Non-pigmented ciliary epithelial cell (primary cell): Measurements from ENCODE around the gene TAS1R3.

Source experiments
- DNase-seq: peaks from one replicate; pipeline ENCODE4 v3.0.0-alpha.2; 2010; ENCODE audit warnings: low read depth

The TAS1R3 gene

DNA sequence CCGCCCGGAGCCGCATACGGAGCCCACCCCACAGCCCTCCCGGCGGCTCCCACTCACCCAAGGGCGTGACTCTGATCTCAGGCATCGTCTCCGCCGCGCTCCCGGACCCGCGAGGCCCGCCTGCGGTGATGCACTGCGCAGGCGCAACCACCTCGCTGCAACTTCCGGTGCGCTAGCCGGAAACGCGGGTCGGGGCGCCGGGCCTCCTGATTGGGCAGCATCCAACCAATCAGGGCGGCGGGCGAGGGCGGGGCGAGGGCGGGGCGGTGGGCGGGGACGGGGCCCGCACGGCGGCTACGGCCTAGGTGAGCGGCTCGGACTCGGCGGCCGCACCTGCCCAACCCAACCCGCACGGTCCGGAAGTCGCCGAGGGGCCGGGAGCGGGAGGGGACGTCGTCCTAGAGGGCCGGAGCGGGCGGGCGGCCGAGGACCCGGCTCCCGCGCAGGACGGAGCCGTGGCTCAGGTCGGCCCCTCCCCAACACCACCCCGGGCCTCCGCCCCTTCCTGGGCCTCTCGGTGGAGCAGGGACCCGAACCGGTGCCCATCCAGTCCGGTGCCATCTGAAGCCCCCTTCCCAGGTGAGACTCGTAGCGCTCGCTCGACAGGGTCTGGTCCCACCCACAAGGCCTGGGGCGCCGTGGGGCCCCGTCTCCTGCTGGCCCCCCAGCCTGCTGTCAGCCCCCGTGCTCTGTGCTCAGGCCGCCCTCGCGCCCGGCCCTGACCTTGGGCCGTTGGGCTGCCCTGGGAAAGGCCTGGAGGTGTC lies 6.4 kb upstream of the TAS1R3 start, which contains the start of the genes CPTP and INTS11:
TSS of gene CPTP (plus strand) at position 279 of the 764 bp plus-strand sequence. CDS start 2,109 bp downstream, outside the sequence.
TSS of gene INTS11 (minus strand) at position 137 of the 764 bp plus-strand sequence. CDS start at position 85, 52 bp downstream.
- peak; percentile 41 for DNase-seq

DNA sequence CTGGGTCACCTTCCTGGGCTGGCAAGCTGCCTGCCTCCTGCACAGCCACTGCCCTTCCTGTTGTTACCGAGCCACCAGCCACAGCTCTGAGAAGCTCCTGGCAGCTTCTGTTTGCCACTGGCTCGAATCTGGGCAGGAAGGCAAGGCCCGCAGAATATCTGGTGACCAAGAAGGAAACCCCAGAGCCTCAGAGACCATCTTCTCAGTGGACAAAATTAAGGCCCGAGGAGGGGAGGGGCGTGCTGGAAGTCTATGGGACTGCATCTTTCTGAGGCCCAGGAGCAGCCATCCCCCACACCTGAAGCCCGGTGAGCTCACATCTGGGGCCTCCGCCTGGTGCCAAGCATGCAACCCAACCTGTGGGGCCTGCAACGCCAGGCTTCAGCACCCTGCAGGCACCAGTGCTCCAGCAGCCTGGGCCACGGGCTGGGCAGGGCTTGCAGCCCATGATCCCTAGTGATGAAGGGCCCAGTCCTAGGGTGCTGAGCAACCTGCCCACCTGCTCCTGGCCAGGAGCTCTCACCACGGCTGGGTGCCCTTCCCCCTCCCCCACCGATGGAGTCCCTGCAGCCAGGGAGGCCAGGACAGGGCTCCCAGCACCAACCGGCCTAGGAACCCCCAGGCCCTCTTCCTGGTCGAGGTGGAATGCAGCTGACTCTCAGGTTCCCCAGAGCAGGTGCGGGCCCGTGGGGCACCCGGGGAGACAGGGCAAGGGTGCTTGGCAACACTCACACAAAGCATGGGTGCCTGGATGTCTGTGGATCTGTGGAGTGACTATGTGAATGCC lies 5.6 kb upstream of the TAS1R3 start:
- DNase-seq: no peak

DNA sequence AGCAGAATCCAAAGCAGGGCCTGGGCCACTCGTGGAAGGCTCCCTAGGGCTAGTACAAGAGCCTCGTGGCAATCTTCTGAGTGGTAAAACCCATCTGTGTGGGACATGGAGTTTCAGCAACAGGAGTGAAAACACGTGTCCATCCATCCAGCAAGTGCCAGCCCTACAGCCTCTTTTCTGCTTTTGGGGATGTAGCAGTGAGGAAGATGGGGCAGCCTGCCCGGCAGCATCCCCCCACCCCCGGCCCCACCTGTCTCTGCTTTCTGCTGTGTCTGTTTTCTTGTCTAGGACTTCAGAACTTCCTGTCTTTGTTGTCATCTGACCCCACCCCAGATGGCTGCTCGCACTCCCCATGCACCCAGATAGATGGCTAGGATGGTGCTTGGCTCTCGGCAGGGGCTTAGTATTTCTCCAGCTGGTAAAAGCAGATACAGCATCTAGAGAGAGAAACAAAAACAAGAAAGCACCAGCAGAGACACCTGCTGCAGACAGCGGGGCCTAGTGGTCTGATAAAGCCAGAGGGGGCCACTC lies 4.9 kb upstream of the TAS1R3 start:
- DNase-seq: no peak

DNA sequence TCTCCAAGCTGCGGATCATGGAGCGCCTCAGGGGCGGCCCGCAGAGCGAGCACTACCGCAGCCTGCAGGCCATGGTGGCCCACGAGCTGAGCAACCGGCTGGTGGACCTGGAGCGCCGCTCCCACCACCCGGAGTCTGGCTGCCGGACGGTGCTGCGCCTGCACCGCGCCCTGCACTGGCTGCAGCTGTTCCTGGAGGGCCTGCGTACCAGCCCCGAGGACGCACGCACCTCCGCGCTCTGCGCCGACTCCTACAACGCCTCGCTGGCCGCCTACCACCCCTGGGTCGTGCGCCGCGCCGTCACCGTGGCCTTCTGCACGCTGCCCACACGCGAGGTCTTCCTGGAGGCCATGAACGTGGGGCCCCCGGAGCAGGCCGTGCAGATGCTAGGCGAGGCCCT lies 3.8 kb upstream of the TAS1R3 start:
- DNase-seq: no peak

DNA sequence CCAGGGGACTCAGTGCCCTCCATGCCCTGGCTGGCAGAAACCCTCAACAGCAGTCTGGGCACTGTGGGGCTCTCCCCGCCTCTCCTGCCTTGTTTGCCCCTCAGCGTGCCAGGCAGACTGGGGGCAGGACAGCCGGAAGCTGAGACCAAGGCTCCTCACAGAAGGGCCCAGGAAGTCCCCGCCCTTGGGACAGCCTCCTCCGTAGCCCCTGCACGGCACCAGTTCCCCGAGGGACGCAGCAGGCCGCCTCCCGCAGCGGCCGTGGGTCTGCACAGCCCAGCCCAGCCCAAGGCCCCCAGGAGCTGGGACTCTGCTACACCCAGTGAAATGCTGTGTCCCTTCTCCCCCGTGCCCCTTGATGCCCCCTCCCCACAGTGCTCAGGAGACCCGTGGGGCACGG lies 2.8 kb upstream of the TAS1R3 start:
- no peak for DNase-seq

DNA sequence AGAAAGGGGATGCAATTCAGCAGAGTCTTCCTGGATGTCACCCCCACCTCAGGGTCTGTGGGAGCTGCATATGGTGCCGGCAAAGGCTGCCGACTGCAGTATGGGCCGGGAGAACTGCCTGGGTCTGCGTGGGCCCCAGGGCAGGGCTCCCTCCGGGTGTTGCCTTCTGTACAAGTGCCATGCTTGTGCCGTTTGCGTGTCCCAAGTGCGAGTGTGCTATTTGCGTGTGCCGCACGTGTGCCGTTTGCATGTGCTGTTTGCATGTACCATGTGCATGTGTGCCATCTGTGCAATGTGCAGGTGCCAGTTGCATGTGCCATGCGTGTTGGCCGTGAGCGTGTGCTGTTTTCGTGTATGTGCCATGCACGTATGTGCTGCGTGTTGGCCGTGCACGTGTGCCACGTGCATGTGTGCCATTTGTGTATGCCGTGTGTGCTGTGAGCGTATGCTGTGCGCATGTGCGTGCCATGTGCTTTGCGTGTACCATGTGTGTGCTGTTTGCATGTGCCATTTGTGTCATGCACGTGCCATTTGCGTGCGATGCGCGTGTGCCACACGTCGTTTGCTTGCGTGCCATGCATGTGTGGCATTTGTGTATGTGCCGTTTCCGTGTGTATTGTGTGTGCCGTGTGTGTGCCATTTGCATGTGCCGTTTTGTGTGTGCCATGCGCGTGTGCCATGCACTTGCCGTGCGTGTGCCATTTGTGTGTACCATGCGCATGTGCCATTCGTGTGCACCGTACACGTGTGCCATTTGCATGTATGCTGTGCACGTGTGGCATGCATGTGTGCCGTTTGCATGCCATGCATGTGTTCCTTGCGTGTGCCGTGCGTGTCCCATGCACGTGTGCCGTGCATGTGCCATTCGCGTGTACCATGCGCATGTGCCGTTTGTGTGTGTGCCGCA lies 1.5 kb upstream of the TAS1R3 start:
- no peak for DNase-seq

DNA sequence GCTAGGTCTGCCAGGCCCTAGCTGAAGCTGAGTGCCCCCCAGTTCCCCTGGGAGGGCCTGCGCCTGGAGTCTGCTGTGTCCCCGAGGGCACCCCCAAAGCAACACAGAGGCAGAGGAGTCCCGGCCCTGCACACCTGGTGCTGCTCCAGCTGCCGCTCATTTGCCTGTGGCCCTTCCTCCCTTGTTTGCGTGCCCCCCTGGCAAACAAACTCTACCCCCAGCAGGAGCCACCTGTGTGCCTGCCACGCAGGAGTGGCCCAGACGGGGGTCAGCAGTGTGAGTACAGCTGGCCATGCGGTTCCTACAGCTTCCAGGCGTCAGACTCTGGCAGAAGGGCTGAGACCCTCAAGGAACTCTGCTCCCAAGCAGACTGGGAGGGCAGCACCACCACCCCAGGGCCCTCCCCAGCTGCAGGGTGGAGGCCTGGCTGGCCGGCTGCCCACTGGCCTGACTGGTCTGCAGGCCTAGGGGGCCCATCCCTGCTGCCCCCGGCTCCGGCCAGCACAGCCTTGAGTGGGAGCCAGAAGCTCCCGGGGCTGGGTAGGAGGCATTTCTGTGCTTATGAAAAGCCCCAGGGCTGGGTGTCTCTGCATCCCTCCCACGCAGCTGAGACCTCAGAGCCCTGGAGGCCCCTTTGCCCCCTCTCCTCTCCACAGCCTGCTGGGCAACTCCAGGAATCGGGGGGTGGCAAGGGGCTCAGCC lies 563 bp upstream of the TAS1R3 start:
- DNase-seq: no peak

DNA sequence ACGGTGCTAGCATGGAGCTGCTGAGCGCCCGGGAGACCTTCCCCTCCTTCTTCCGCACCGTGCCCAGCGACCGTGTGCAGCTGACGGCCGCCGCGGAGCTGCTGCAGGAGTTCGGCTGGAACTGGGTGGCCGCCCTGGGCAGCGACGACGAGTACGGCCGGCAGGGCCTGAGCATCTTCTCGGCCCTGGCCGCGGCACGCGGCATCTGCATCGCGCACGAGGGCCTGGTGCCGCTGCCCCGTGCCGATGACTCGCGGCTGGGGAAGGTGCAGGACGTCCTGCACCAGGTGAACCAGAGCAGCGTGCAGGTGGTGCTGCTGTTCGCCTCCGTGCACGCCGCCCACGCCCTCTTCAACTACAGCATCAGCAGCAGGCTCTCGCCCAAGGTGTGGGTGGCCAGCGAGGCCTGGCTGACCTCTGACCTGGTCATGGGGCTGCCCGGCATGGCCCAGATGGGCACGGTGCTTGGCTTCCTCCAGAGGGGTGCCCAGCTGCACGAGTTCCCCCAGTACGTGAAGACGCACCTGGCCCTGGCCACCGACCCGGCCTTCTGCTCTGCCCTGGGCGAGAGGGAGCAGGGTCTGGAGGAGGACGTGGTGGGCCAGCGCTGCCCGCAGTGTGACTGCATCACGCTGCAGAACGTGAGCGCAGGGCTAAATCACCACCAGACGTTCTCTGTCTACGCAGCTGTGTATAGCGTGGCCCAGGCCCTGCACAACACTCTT lies 1.1 kb downstream of the TAS1R3 start:
- DNase-seq: no peak

DNA sequence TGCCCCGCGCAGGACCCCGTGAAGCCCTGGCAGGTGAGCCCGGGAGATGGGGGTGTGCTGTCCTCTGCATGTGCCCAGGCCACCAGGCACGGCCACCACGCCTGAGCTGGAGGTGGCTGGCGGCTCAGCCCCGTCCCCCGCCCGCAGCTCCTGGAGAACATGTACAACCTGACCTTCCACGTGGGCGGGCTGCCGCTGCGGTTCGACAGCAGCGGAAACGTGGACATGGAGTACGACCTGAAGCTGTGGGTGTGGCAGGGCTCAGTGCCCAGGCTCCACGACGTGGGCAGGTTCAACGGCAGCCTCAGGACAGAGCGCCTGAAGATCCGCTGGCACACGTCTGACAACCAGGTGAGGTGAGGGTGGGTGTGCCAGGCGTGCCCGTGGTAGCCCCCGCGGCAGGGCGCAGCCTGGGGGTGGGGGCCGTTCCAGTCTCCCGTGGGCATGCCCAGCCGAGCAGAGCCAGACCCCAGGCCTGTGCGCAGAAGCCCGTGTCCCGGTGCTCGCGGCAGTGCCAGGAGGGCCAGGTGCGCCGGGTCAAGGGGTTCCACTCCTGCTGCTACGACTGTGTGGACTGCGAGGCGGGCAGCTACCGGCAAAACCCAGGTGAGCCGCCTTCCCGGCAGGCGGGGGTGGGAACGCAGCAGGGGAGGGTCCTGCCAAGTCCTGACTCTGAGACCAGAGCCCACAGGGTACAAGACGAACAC lies 1.8 kb downstream of the TAS1R3 start:
- no peak for DNase-seq

DNA sequence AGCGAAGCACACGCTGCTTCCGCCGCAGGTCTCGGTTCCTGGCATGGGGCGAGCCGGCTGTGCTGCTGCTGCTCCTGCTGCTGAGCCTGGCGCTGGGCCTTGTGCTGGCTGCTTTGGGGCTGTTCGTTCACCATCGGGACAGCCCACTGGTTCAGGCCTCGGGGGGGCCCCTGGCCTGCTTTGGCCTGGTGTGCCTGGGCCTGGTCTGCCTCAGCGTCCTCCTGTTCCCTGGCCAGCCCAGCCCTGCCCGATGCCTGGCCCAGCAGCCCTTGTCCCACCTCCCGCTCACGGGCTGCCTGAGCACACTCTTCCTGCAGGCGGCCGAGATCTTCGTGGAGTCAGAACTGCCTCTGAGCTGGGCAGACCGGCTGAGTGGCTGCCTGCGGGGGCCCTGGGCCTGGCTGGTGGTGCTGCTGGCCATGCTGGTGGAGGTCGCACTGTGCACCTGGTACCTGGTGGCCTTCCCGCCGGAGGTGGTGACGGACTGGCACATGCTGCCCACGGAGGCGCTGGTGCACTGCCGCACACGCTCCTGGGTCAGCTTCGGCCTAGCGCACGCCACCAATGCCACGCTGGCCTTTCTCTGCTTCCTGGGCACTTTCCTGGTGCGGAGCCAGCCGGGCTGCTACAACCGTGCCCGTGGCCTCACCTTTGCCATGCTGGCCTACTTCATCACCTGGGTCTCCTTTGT lies 2.6 kb downstream of the TAS1R3 start:
- no peak for DNase-seq

DNA sequence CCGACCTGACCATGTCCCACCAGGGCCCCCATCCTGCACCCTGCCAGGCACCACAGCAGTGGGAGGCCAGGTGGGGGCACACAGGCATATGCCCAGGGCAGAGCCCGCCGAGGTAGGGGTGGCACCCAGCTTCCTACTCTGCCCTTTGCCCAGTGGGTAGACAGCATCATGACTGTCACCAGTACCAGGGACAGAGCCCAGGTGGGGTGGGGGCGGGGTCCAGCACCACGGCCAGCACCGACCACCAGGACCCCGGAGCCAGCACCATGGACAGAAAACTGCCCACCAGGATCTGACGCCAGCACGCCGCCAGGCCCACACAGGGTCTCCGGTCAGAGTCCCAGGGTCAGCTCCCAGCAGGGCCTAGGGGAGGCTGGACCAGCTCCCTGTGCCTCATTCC lies 3.8 kb downstream of the TAS1R3 start:
- no peak for DNase-seq

DNA sequence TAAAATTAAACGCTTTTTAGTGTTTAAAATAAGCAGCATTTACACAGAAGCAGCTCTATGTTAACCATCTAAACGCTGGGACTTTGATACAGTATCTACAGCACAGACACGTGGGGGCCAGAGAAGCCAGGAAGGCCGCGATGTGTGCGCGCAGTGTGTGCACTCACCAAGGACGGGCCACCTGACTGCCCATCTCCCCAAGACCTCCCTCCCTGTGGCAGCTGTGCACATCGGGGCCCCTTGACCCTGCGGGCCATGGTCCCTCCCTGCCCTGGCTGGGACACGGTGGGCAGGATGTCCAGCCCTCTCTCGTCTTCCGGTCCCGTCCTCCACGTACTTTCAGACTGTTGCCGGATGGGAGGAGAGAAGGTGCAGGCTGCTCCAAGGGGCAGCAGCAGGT lies 4.2 kb downstream of the TAS1R3 start:
- DNase-seq: no peak

DNA sequence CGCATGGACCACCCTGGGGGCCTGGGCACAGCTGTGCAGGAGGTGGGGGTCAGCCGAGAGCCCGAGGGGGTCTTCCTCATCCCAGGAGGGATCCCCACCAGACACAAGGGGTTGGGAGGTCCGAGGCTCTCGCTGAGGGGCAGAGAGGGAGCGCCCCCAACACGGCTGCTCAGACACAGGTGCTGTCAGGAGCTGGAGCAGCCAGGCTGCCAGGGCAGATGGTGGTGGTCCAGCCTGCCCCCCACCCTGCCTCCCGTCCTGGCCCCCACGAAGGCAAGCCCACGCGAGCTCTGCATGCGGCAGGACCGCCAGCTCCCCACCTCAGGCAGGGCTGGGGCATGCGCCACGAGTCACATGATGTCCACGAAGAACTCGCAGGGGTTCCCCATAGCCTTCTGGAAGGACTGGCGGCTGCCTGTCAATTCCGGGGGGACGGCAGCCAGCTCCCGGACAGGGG lies 4.7 kb downstream of the TAS1R3 start:
- DNase-seq: no peak

DNA sequence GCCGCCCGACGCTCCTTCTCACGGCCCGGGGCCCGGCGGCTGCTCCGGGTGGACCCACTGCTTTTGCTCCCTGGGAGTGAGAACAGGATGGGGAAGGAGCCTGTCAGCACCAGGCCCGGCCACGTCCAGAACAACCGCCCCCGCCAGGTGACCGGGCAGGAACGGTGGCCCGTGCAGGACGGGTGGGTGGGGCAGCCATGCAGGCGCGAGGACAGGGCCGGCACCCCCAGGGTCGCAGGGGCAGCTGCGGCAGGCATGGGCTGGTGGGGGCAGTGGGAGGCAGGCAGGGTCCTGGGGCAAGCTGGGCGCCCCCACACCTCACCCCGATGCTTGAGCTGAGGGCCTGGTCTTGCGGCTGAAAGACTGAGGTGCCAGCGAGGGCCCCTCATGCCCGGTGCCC lies 5.4 kb downstream of the TAS1R3 start:
- DNase-seq: no peak

DNA sequence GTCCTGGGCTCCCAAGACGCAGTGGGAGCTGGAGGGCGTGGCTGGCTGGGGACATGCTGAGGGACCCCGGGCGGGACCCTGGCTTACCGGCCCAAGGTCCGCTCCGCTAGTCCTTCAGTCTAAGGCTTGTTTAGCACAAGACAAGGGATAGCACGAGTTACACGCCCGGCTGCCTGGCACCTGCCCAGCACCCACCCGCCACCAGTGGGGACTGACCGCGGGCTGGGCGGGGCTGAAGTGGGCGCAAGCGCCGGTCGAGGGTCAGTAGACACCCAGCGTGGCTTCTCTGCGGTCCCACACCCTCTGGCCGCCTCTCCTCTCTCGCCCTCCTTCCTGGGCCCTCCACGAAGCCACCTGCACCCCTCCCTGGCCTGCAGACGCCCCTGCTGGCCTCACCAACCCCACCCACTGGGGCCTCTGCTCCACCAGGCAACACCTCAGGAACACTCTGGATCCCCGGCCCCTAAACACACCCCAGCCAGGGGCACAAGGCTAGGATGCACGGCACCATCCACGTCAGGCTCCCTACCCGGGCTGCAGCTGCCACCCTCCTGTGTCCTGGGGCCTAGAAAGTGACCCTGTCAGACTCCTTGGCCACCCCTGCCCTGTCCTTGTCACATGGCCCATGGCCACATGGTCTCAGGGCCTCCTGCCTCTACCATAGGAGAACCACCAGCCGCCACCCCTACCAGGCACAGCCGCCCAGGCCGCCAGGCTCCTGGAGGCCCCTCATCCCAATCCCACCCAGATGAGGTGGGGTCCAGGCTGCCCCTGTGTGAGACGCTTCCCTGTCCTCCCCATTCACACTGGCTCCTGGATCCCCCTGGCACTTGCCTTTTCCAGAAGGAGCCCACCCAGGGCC lies 6.1 kb downstream of the TAS1R3 start:
- DNase-seq: no peak

DNA sequence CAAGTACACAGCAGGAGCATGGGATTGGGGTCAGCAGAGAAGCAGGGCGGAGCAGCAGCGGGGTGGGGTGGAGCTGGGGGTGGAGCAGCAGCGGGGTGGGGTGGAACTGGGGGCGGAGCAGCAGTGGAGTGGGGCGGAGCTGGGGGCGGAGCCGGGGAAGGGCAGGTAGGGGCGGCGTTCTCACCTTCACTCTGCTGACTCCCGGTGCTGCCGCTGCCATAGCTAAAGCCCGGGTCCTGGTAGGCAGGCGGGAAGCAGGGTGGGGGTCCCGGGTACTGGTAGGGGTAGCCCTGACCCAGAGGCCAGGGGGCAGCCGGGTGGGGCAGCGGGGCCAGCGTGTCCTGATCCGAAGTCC lies 6.7 kb downstream of the TAS1R3 start:
- no peak for DNase-seq

DNA sequence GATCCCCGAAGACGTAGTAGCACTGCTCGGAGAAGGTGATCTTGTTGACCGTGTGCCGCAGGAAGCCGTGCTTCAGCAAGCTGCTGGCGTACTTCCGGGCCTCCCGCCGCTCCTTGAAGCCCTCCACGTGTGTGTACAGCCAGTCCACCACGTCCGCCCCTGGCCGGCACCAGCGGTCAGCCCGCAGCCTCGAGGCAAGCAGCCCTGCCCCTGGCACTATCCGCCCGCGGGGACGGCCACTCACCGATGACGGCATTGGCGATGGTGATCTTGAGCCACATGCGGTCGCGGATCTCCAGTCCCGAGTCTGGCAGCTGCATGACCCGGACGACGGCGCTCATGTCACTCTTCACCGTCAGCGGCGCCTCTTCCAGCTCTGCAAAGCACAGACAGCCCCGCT lies 7.2 kb downstream of the TAS1R3 start:
- DNase-seq: no peak

DNA sequence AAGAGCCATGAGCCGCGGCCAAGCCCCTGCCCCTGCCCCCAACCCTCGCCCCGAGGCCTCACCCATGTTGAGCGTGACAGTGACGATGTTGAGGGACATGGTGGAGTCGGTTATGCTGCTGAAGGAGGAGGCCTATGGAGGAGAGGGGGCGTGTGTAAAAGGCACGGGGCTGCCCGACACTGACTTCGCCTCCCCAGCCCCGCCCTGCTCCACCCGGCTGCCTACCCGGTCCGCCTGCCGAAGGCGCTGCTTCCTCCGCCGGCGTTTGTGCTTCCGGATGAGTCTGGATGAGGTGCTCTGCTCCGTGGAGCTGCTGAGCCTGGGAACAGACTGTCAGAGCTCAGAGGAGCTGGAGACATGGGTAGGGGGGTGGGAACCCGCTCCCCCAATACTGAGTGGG lies 9.1 kb downstream of the TAS1R3 start:
- no peak for DNase-seq
